SH-SY5Y (cell line): Measurements from ENCODE around the gene PPP3CA.

Source experiments
- GATA2 ChIP-seq: IDR thresholded peaks from 2 replicates; pipeline ENCODE4 v1.6.1; 2011; ENCODE audit warnings: mild to moderate bottlenecking, low read depth, low read length
- GATA3 ChIP-seq: IDR thresholded peaks from 2 replicates; pipeline ENCODE4 v1.6.1; 2011; ENCODE audit warnings: low read depth, mild to moderate bottlenecking, low read length, moderate library complexity

DNA sequence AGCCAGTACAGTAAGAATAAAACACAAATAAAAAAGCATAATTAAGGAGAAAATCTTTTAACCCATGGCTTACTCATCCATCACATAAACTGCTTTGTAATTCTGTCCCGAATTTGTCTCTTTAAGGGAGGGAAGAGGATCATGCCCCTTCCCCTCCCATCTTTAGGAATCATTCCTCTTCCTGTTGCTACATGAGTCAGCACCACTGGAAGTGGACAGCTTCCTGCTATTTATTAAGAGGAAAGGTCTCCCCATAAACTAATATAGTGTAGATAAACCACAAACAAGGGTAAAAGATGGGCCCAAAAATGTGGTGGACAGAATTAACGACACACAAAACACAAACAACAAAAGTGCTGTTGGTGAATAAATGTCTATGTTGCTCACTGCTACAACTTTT, 75.8 kb downstream of the PPP3CA start:
- no peak for TF ChIP-seq GATA3
- TF ChIP-seq GATA2 = no peak
